Testis (tissue), 2 donors: Measurements from ENCODE around the gene LHX5.

Experiments
- CTCF ChIP-seq, 3 experiments: fragments of 450-650 bp in 2 of 3; fragments of 200-600 bp in 1 of 3; sonication (generic) in 1 of 3; IDR thresholded peaks; one replicate each; pipeline ENCODE4 v1.5.1; 2016 to 2019; ENCODE audit warnings: antibody characterized with exemption in 3 of 3, mild to moderate bottlenecking in 2 of 3, moderate library complexity in 1 of 3
- POLR2A ChIP-seq: fragments of 450-650 bp; IDR thresholded peaks from one replicate; pipeline ENCODE4 v1.6.1; 2017; ENCODE audit warnings: antibody characterized with exemption, mild to moderate bottlenecking, moderate library complexity

GRCh38 chr12:113473942-113474341 is 2.3 kb upstream of the LHX5 start:
- TF ChIP-seq POLR2A (no peak), CTCF (IDR thresholded peaks at IDR 0.05) (no peak)
